Measurements from ENCODE around the gene ARAF.

The ARAF gene

GRCh38 chrX:47619486-47620302 is 58.7 kb downstream of the ARAF start, which contains the start of gene SYN1:
SYN1 (minus strand) TSS chrX:47619857; CDS start chrX:47619728, 129 bp downstream.
- no peak for TF ChIP-seq CTCF (conservative IDR thresholded peaks at IDR 0.05; ENCODE audit: low read depth, low read length)
- no peak within 1 kb of the TSS for H3K9ac ChIP-seq
- peak within 1 kb of the TSS; percentile 21; the same call in 1 of the 2 replicates for H3K4me2 ChIP-seq

GRCh38 chrX:47620303-47620685 is 59.3 kb downstream of the ARAF start:
- H3K79me2 ChIP-seq (ENCODE audit: insufficient read depth, low read depth): no peaks in the 10 kb centered on the region
- H4K20me1 ChIP-seq (ENCODE audit: insufficient read depth): no peaks in the 10 kb centered on the region
- no peak for TF ChIP-seq CTCF (conservative IDR thresholded peaks at IDR 0.05; ENCODE audit: low read depth, low read length)
- no peaks in the 10 kb centered on the region for H3K27me3 ChIP-seq (ENCODE audit: insufficient read depth, low read depth)
- H3K27ac ChIP-seq: no peak overlapping the region
- H2AFZ ChIP-seq (ENCODE audit: low read depth): no peak overlapping the region
- H3K4me3 ChIP-seq (IDR thresholded peaks at IDR 0.05; ENCODE audit: insufficient read depth, low read depth, low read length): no peak overlapping the region
- no peak overlapping the region for H3K4me2 ChIP-seq
- H3K4me1 ChIP-seq (ENCODE audit: low read depth, poor library complexity, severe bottlenecking): no peaks in the 10 kb centered on the region
- no peaks in the 10 kb centered on the region for H3K36me3 ChIP-seq (ENCODE audit: insufficient read depth)
- no peak overlapping the region for H3K9ac ChIP-seq

More at GRCh38 chrX:47619486-47620302, 58.7 kb downstream of the ARAF start, which contains the start of gene SYN1:
- Histone ChIP-seq H3K4me3 (IDR thresholded peaks at IDR 0.05; ENCODE audit: insufficient read depth, low read depth, low read length) (no peak within 1 kb of the TSS), H3K27ac (no peak within 1 kb of the TSS), H3K27me3 (ENCODE audit: insufficient read depth, low read depth) (no peaks in the 10 kb centered on the region), H3K36me3 (ENCODE audit: insufficient read depth) (no peaks in the 10 kb centered on the region), H2AFZ (ENCODE audit: low read depth) (no peak within 1 kb of the TSS), H3K4me1 (ENCODE audit: low read depth, poor library complexity, severe bottlenecking) (no peaks in the 10 kb centered on the region), H3K79me2 (ENCODE audit: insufficient read depth, low read depth) (no peaks in the 10 kb centered on the region), H4K20me1 (ENCODE audit: insufficient read depth) (no peaks in the 10 kb centered on the region)

All from KMS-11 (cell line).